Panc1 (cell line): ENCODE measurements around the gene ANP32E. TPM values are rescaled to one million over a fixed set of nuclear protein-coding genes. Genes with fewer than 3 reads are reported as not detected.
"Not testable (repeated sequence)": the region's sequence is repeated elsewhere in the genome, so short reads cannot be mapped to it uniquely, and the experiment has no call there.

ENCODE experiments used
- ATAC-seq: fragments of 200-7000 bp; cut with Tn5 transposase; 2 replicates; pipeline ENCODE4 v1.9.1; 2020; ENCODE audit warnings: mild to moderate bottlenecking, moderate library complexity
- BruUV-seq: library from RNA; stranded (reverse); fragments of 400-500 nt; replicated peaks from 2 replicates; lab custom pipeline; 2021; lab: Mats Ljungman, UMichigan
- CTCF ChIA-PET: fragments of 300-600 bp; sonication (Branson Sonifier 250); formaldehyde crosslinking; loops from one replicate; lab custom pipeline; 2022; ENCODE audit warnings: antibody characterized with exemption; lab: Charles Lee
- POLR2A ChIA-PET: fragments of 300-600 bp; sonication (Branson Sonifier 250); formaldehyde crosslinking; loops from one replicate; lab custom pipeline; 2022; ENCODE audit warnings: antibody characterized with exemption; lab: Charles Lee
- DNase-seq: peaks from one replicate; pipeline ENCODE4 v3.0.0-alpha.2; 2010; ENCODE audit warnings: low read depth, low spot score
- H3K27ac ChIP-seq: 2 replicates; pipeline ENCODE4 v1.5.1; 2011; ENCODE audit warnings: mild to moderate bottlenecking, low read length, inconsistent platforms
- H3K27me3 ChIP-seq: fragments of 200-500 bp; sonication (Bioruptor generic); 2 replicates; pipeline ENCODE4 v1.6.0; 2014; ENCODE audit warnings: low read length, inconsistent platforms; ENCODE audit not compliant: control insufficient read depth, insufficient read depth
- H3K36me3 ChIP-seq: fragments of 200-500 bp; sonication (Bioruptor generic); 2 replicates; pipeline ENCODE4 v1.5.1; 2014; ENCODE audit warnings: inconsistent platforms, mild to moderate bottlenecking, low read length, moderate library complexity; ENCODE audit not compliant: control insufficient read depth, insufficient read depth
- H3K4me1 ChIP-seq: 2 replicates; pipeline ENCODE4 v1.5.1; 2011; ENCODE audit warnings: inconsistent platforms, mild to moderate bottlenecking, low read length, moderate library complexity; ENCODE audit not compliant: control insufficient read depth, insufficient read depth
- H3K4me3 ChIP-seq, 2 experiments: 2 replicates each; pipeline ENCODE4 v1.5.1; 2011 to 2012; ENCODE audit warnings: low read depth in 2 of 2, low read length in 2 of 2, mild to moderate bottlenecking in 2 of 2, inconsistent platforms in 1 of 2, moderate library complexity in 1 of 2
- H3K9me3 ChIP-seq: fragments of 200-500 bp; sonication (Bioruptor generic); 2 replicates; pipeline ENCODE4 v1.5.1; 2014; ENCODE audit warnings: low read depth, mild to moderate bottlenecking, inconsistent platforms, low read length, moderate library complexity; ENCODE audit not compliant: control insufficient read depth, insufficient read depth
- CTCF ChIP-seq: fragments of 450-650 bp; IDR thresholded peaks from 2 replicates; pipeline ENCODE4 v1.5.1; 2017; ENCODE audit warnings: mild to moderate bottlenecking
- POLR2AphosphoS5 ChIP-seq: IDR thresholded peaks from 2 replicates; pipeline ENCODE4 v1.6.1; 2012; ENCODE audit warnings: mild to moderate bottlenecking, low read depth, low read length, moderate library complexity
- REST ChIP-seq, 2 experiments: IDR thresholded peaks; 2 replicates each; pipeline ENCODE4 v1.6.1; 2011 to 2012; ENCODE audit warnings: low read depth in 2 of 2, control low read depth in 1 of 2, low read length in 1 of 2, mild to moderate bottlenecking in 1 of 2, moderate library complexity in 1 of 2; ENCODE audit not compliant: insufficient read depth in 1 of 2
- SIN3A ChIP-seq: IDR thresholded peaks from 2 replicates; pipeline ENCODE4 v1.6.1; 2012; ENCODE audit warnings: low read depth, mild to moderate bottlenecking, low read length, moderate library complexity, borderline replicate concordance; ENCODE audit not compliant: insufficient read depth
- TCF7L2 ChIP-seq: IDR thresholded peaks from 2 replicates; pipeline ENCODE4 v1.6.1; 2011; ENCODE audit warnings: mild to moderate bottlenecking, low read depth, low read length, inconsistent platforms
- in situ Hi-C: cut with HindIII; loops from 2 replicates; pipeline ENCODE4 v1.10.0; 2016; ENCODE audit warnings: low sequenced_read_pairs, low pct_unique_long_range_greater_than_20kb
- intact Hi-C: fragments of 100-400 bp; cut with micrococcal nuclease; formaldehyde crosslinking; loops from one replicate; pipeline ENCODE4 v1.10.0; 2022; ENCODE audit not compliant: unreplicated experiment
- total RNA-seq: library from RNA; stranded (reverse); gene quantifications from one replicate; pipeline ENCODE4 v1.2.1, GENCODE V29; 2021; ENCODE audit not compliant: unreplicated experiment

The ANP32E gene
- total RNA-seq, 1 experiment from 2014 or later, result 66.2 TPM

- DNase-seq, result peak; percentile 25
- no TSS peak for BruUV-seq
- CTCF ChIA-PET, result no interaction called here
- Histone ChIP-seq H3K4me1 (peaks cover 17% of the 10 kb centered on the region), H3K36me3 (peaks cover 10% of the 10 kb centered on the region; the same call in 1 of the 2 replicates), H3K27ac (peak overlapping the region; percentile 92), H3K4me3 (peak overlapping the region; percentile 78 to 90), H3K9me3 (no peaks in the 10 kb centered on the region), H3K27me3 (no peaks in the 10 kb centered on the region)
- in situ Hi-C loops, result no loop called here
- intact Hi-C loops, result no loop called here
- no peak for TF ChIP-seq CTCF
- no peak for TF ChIP-seq TCF7L2
- TF ChIP-seq POLR2AphosphoS5, result no peak
- TF ChIP-seq SIN3A, result no peak
- TF ChIP-seq REST (IDR thresholded peaks at IDR 0.05; ENCODE audit: insufficient read depth in 1 of 2, low read depth in 2 of 2, low read length in 1 of 2), result no peak
- no peak for ATAC-seq
- POLR2A ChIA-PET, result interaction anchor here (0.6 kb wide), 1 partner anchor 40 kb away, joined by 4 read pairs; no protein-coding TSS in a partner anchor
Measured at GRCh38 chr1:150233359-150234308, 2.3 kb downstream of the ANP32E start.

- H3K9me3 ChIP-seq, in situ Hi-C loops, DNase-seq, CTCF ChIA-PET, H3K4me3 ChIP-seq, H3K36me3 ChIP-seq, H3K27me3 ChIP-seq, intact Hi-C loops, ATAC-seq, BruUV-seq, POLR2A ChIA-PET: not testable (repeated sequence)
- Histone ChIP-seq H3K27ac (peak overlapping the region; percentile 92), H3K4me1 (peaks cover 17% of the 10 kb centered on the region)
Measured at GRCh38 chr1:150232921-150233320, 3.0 kb downstream of the ANP32E start.

- H3K9me3 ChIP-seq, H3K36me3 ChIP-seq, H3K27me3 ChIP-seq, POLR2A ChIA-PET, H3K27ac ChIP-seq, in situ Hi-C loops, BruUV-seq, intact Hi-C loops, DNase-seq, H3K4me3 ChIP-seq, H3K4me1 ChIP-seq, ATAC-seq: not testable (repeated sequence)
- CTCF ChIA-PET, result interaction anchor here (0.6 kb wide), 1 partner anchor 110 kb away, joined by 3 read pairs; no protein-coding TSS in a partner anchor
Measured at GRCh38 chr1:150228246-150228645, 7.7 kb downstream of the ANP32E start.
